HCT116 (cell line): Measurements from ENCODE around the gene PRICKLE3. TPM values are rescaled to one million over a fixed set of nuclear protein-coding genes. Genes with fewer than 3 reads are reported as not detected.

Source experiments
- ATAC-seq: fragments of 200-7000 bp; cut with Tn5 transposase; 2 replicates; pipeline ENCODE4 v1.9.1; 2020; ENCODE audit warnings: mild to moderate bottlenecking, moderate library complexity
- BruUV-seq: library from RNA; stranded (reverse); fragments of 400-500 nt; replicated peaks from 2 replicates; lab custom pipeline; 2021; lab: Mats Ljungman, UMichigan
- CTCF ChIA-PET: fragments of 300-600 bp; sonication (Branson Sonifier 250); formaldehyde crosslinking; loops from one replicate; lab custom pipeline; 2021; ENCODE audit warnings: antibody characterized with exemption; lab: Charles Lee
- POLR2A ChIA-PET: fragments of 300-600, 350-600 bp; sonication (Branson Sonifier 250); formaldehyde crosslinking; loops from one replicate; lab custom pipeline; 2021; ENCODE audit warnings: antibody characterized with exemption; lab: Charles Lee
- RAD21 ChIA-PET, 2 experiments: fragments of 300-600 bp; sonication (Branson Sonifier 250); formaldehyde crosslinking; loops; one replicate each; lab custom pipeline; 2023; ENCODE audit warnings: low total read pairs in 2 of 2; ENCODE audit not compliant: uncharacterized antibody in 2 of 2, unreplicated experiment in 2 of 2, low non-redundant PET in 1 of 2; lab: Charles Lee
- DNase-seq: peaks from one replicate; pipeline ENCODE4 v3.0.0-alpha.2; 2010; ENCODE audit warnings: low read depth, low spot score
- H2AFZ ChIP-seq: fragments of 200-600 bp; shearing (Covaris generic), sonication (generic); 2 replicates; pipeline ENCODE4 v1.6.1; 2017; ENCODE audit warnings: low read depth, mixed run types, mixed read lengths, antibody characterized with exemption, low read length; ENCODE audit not compliant: poor library complexity, severe bottlenecking
- H3K27ac ChIP-seq: 2 replicates; pipeline ENCODE4 v1.5.1; 2012; ENCODE audit warnings: low read depth, low read length
- H3K27me3 ChIP-seq: fragments of 200-600 bp; sonication (generic); 2 replicates; pipeline ENCODE4 v1.6.1; 2016; ENCODE audit warnings: mixed run types, low read length, mixed read lengths; ENCODE audit not compliant: insufficient read depth
- H3K36me3 ChIP-seq, 2 experiments: fragments of 200-500 bp in 1 of 2; fragments of 200-600 bp in 1 of 2; sonication (Bioruptor generic) in 1 of 2; sonication (generic) in 1 of 2; 2 replicates each; pipeline versions ENCODE4 v1.5.1 to v1.6.1; 2014 to 2016; ENCODE audit warnings: low read length in 2 of 2, inconsistent platforms in 1 of 2, mixed read lengths in 1 of 2, mixed run types in 1 of 2; ENCODE audit not compliant: insufficient read depth in 2 of 2, control insufficient read depth in 1 of 2
- H3K4me1 ChIP-seq, 2 experiments: fragments of 200-600 bp in 1 of 2; sonication (generic) in 1 of 2; 2 replicates each; pipeline versions ENCODE4 v1.5.1 to v1.6.1; 2012 to 2017; ENCODE audit warnings: low read length in 2 of 2, inconsistent platforms in 1 of 2, mild to moderate bottlenecking in 1 of 2, mixed read lengths in 1 of 2, mixed run types in 1 of 2, moderate library complexity in 1 of 2; ENCODE audit not compliant: insufficient read depth in 2 of 2, control insufficient read depth in 1 of 2
- H3K4me2 ChIP-seq: fragments of 200-600 bp; sonication (generic); 2 replicates; pipeline ENCODE4 v1.6.1; 2017; ENCODE audit warnings: mixed run types, low read length, mixed read lengths
- H3K4me3 ChIP-seq, 2 experiments: fragments of 200-600 bp in 1 of 2; sonication (generic) in 1 of 2; replicated peaks in 1 of 2; 2 replicates each; pipeline ENCODE4 v1.5.1; 2011 to 2016; ENCODE audit warnings: low read length in 2 of 2, control low read depth in 1 of 2, low read depth in 1 of 2, mild to moderate bottlenecking in 1 of 2, mixed read lengths in 1 of 2, mixed run types in 1 of 2
- H3K79me2 ChIP-seq: fragments of 200-600 bp; sonication (generic); 2 replicates; pipeline ENCODE4 v1.6.1; 2017; ENCODE audit warnings: mild to moderate bottlenecking, mixed run types, low read length, moderate library complexity, mixed read lengths; ENCODE audit not compliant: insufficient read depth
- H3K9ac ChIP-seq: fragments of 200-600 bp; sonication (generic); 2 replicates; pipeline ENCODE4 v1.6.1; 2016; ENCODE audit warnings: low read length, mixed read lengths
- H3K9me2 ChIP-seq: fragments of 200-600 bp; sonication (generic), shearing (Covaris generic); 2 replicates; pipeline ENCODE4 v1.6.1; 2017; ENCODE audit warnings: mixed run types, mild to moderate bottlenecking, moderate library complexity; ENCODE audit not compliant: insufficient read depth
- H3K9me3 ChIP-seq, 2 experiments: fragments of 200-500 bp in 1 of 2; fragments of 200-600 bp in 1 of 2; sonication (Bioruptor generic) in 1 of 2; sonication (generic) in 1 of 2; 2 replicates each; pipeline ENCODE4 v1.6.1; 2014 to 2017; ENCODE audit warnings: low read length in 2 of 2, mixed read lengths in 2 of 2, inconsistent platforms in 1 of 2, low read depth in 1 of 2, mild to moderate bottlenecking in 1 of 2, mixed run types in 1 of 2, moderate library complexity in 1 of 2; ENCODE audit not compliant: control insufficient read depth in 1 of 2, insufficient read depth in 1 of 2
- H4K20me1 ChIP-seq: fragments of 200-600 bp; sonication (generic), shearing (Covaris generic); 2 replicates; pipeline ENCODE4 v1.6.1; 2017; ENCODE audit warnings: mixed run types, mild to moderate bottlenecking, moderate library complexity; ENCODE audit not compliant: insufficient read depth
- CBX3 ChIP-seq: IDR thresholded peaks from 2 replicates; pipeline ENCODE4 v1.6.1; 2012; ENCODE audit warnings: low read depth
- EGR1 ChIP-seq: IDR thresholded peaks from 2 replicates; pipeline ENCODE4 v1.6.1; 2012; ENCODE audit warnings: low read depth
- EZH2 ChIP-seq: fragments of 200-600 bp; sonication (generic); IDR thresholded peaks from 2 replicates; pipeline ENCODE4 v1.6.1; 2017; ENCODE audit warnings: antibody characterized with exemption, mixed run types
- FOSL1 ChIP-seq: IDR thresholded peaks from 2 replicates; pipeline ENCODE4 v1.6.1; 2012; ENCODE audit warnings: low read depth
- JUND ChIP-seq: IDR thresholded peaks from 2 replicates; pipeline ENCODE4 v1.6.1; 2012
- POLR2A ChIP-seq: IDR thresholded peaks from 2 replicates; pipeline ENCODE4 v1.7.0; 2011; ENCODE audit warnings: borderline replicate concordance; ENCODE audit not compliant: insufficient read depth, insufficient read length; ENCODE audit errors: extremely low read depth
- POLR2AphosphoS5 ChIP-seq: IDR thresholded peaks from 2 replicates; pipeline ENCODE4 v1.6.1; 2011; ENCODE audit warnings: mild to moderate bottlenecking, low read depth, low read length, moderate library complexity
- RAD21 ChIP-seq: IDR thresholded peaks from 2 replicates; pipeline ENCODE4 v1.6.1; 2012; ENCODE audit warnings: low read depth, mild to moderate bottlenecking
- SIN3A ChIP-seq: IDR thresholded peaks from 2 replicates; pipeline ENCODE4 v1.6.1; 2012; ENCODE audit warnings: low read depth
- SP1 ChIP-seq: IDR thresholded peaks from 2 replicates; pipeline ENCODE4 v1.6.1; 2012; ENCODE audit warnings: low read depth
- ZNF274 ChIP-seq: fragments of 200-500 bp; sonication (Bioruptor generic); IDR thresholded peaks from 2 replicates; pipeline ENCODE4 v1.6.1; 2014; ENCODE audit warnings: mild to moderate bottlenecking, low read depth, low read length, inconsistent platforms
- intact Hi-C: fragments of 100-400 bp; cut with micrococcal nuclease; formaldehyde crosslinking; loops from 2 replicates; pipeline ENCODE4 v1.10.0; 2022
- total RNA-seq: library from RNA; stranded (reverse); gene quantifications from one replicate; pipeline ENCODE4 v1.2.1, GENCODE V29; 2021; ENCODE audit not compliant: unreplicated experiment

Gene PRICKLE3
- total RNA-seq, 1 experiment from 2014 or later: 27.8 TPM

DNA sequence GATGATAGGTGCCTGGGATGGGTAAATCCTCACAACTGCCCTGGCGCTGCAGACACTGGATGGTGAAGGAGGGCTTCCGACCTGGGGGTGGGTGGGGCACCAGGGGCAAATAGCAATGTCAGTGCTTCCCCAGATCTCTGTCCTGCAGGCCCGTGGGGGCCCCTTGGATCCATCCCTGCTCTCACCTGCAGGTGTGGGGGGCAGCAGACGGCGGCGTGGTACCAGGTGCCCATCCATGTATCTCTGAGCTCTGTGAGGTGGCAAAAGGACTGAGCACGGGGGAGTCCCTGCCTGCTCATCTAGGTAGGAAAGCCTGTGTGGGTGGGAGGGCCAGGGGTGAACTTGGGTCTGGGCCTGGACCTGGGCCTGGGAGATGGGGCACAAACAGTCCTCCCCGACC, 20.4 kb upstream of the PRICKLE3 start:
- H3K9ac ChIP-seq: no peak overlapping the region
- BruUV-seq: no TSS peak
- CTCF ChIA-PET: no interaction called here
- no peak overlapping the region for H3K4me3 ChIP-seq
- H4K20me1 ChIP-seq: no peaks in the 10 kb centered on the region
- no peaks in the 10 kb centered on the region for H3K27me3 ChIP-seq
- H3K36me3 ChIP-seq: no peaks in the 10 kb centered on the region
- H3K4me1 ChIP-seq: no peaks in the 10 kb centered on the region
- no peak for DNase-seq
- intact Hi-C loops: no loop called here
- TF ChIP-seq FOSL1 (no peak), POLR2AphosphoS5 (no peak), RAD21 (no peak), SP1 (no peak), POLR2A (no peak), EZH2 (no peak), ZNF274 (no peak)
- no peak overlapping the region for H2AFZ ChIP-seq
- RAD21 ChIA-PET: no interaction called here
- ATAC-seq: no peak
- H3K9me3 ChIP-seq: no peaks in the 10 kb centered on the region
- no peaks in the 10 kb centered on the region for H3K79me2 ChIP-seq
- no peak overlapping the region for H3K27ac ChIP-seq
- no peaks in the 10 kb centered on the region for H3K9me2 ChIP-seq
- POLR2A ChIA-PET: no interaction called here
- H3K4me2 ChIP-seq: no peak overlapping the region

DNA sequence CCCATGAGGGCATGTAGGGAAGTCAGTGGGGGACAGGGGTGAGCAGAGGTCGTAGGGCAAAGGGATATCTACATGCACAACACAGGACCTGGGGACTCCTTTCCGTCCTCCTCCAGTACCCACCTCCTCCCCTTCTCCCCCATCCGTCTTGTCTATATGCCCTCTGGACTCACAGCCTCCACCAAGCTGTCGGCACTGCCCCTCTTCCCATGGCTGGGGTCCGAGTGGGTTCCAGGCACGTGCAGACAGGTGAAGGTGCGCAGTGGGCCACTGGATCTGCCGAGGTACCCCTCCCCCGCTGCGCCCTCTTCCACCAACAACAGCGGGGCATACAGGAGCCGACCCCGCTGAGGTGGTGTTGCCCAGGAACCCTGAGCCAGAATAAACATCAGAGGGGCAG, 19.3 kb upstream of the PRICKLE3 start:
- no peak for TF ChIP-seq SIN3A
- no peak for TF ChIP-seq POLR2A
- no peak for TF ChIP-seq JUND
- no peak for TF ChIP-seq FOSL1
- TF ChIP-seq SP1: no peak
- TF ChIP-seq EGR1: no peak
- TF ChIP-seq CBX3: no peak
- no peak for TF ChIP-seq EZH2
- no peak for TF ChIP-seq RAD21
- H3K36me3 ChIP-seq: no peaks in the 10 kb centered on the region
- peaks cover 1 to 3% of the 10 kb centered on the region in 2 experiments for H3K4me1 ChIP-seq
- H3K9me3 ChIP-seq: no peaks in the 10 kb centered on the region
- BruUV-seq: no TSS peak
- H3K9ac ChIP-seq: no peak overlapping the region
- H3K4me2 ChIP-seq: no peak overlapping the region
- H3K27me3 ChIP-seq: no peaks in the 10 kb centered on the region
- intact Hi-C loops: no loop called here
- POLR2A ChIA-PET: no interaction called here
- no peaks in the 10 kb centered on the region for H3K9me2 ChIP-seq
- DNase-seq (no peak), ATAC-seq (no peak)
- RAD21 ChIA-PET: no interaction called here
- CTCF ChIA-PET: no interaction called here
- H2AFZ ChIP-seq: no peak overlapping the region
- H3K79me2 ChIP-seq: no peaks in the 10 kb centered on the region
- H3K27ac ChIP-seq: no peak overlapping the region
- H3K4me3 ChIP-seq: no peak overlapping the region
- no peaks in the 10 kb centered on the region for H4K20me1 ChIP-seq
